ENCODE measurements around the gene MRPS15. TPM values are rescaled to one million over a fixed set of nuclear protein-coding genes. Genes with fewer than 3 reads are reported as not detected.

Gene MRPS15
- total RNA-seq, 1 experiment from 2014 or later = 98.7 TPM

GRCh38 chr1:36475341-36475740 lies 11.2 kb upstream of the MRPS15 start:
- Histone ChIP-seq H3K27ac (ENCODE audit: low read depth, low read length) (no peak overlapping the region), H3K4me3 (replicated peaks in 1 of 2; ENCODE audit: low read depth in 1 of 2, low read length in 2 of 2) (no peak overlapping the region), H3K9me2 (ENCODE audit: insufficient read depth) (no peaks in the 10 kb centered on the region), H3K36me3 (ENCODE audit: control insufficient read depth in 1 of 2, insufficient read depth in 2 of 2, low read length in 2 of 2) (no peaks in the 10 kb centered on the region), H3K9me3 (ENCODE audit: control insufficient read depth in 1 of 2, insufficient read depth in 1 of 2, low read depth in 1 of 2, low read length in 2 of 2) (no peaks in the 10 kb centered on the region), H4K20me1 (ENCODE audit: insufficient read depth) (no peaks in the 10 kb centered on the region), H3K9ac (ENCODE audit: low read length) (no peak overlapping the region), H3K27me3 (ENCODE audit: insufficient read depth, low read length) (peaks cover 13% of the 10 kb centered on the region), H3K4me2 (ENCODE audit: low read length) (no peak overlapping the region), H3K4me1 (ENCODE audit: control insufficient read depth in 1 of 2, insufficient read depth in 2 of 2, low read length in 2 of 2) (no peaks in the 10 kb centered on the region), H3K79me2 (ENCODE audit: insufficient read depth, low read length) (no peaks in the 10 kb centered on the region), H2AFZ (ENCODE audit: low read depth, low read length, poor library complexity, severe bottlenecking) (no peak overlapping the region)
- intact Hi-C loops (cut with micrococcal nuclease) = no loop called here
- no peak for TF ChIP-seq JUND (IDR thresholded peaks at IDR 0.05)
- no TSS peak for BruUV-seq (replicated peaks)
- ChIA-PET RAD21 (ENCODE audit: low non-redundant PET in 1 of 2, low total read pairs in 2 of 2, uncharacterized antibody in 2 of 2, unreplicated experiment in 2 of 2) (interaction anchor here in 1 of 2 experiments (1.1 kb wide), 1 partner anchor 41 kb away, joined by 3 read pairs; no protein-coding TSS in a partner anchor), CTCF (no interaction called here), POLR2A (no interaction called here)
- DNase-seq (ENCODE audit: low read depth, low spot score) (no peak), ATAC-seq (no peak)

DNA sequence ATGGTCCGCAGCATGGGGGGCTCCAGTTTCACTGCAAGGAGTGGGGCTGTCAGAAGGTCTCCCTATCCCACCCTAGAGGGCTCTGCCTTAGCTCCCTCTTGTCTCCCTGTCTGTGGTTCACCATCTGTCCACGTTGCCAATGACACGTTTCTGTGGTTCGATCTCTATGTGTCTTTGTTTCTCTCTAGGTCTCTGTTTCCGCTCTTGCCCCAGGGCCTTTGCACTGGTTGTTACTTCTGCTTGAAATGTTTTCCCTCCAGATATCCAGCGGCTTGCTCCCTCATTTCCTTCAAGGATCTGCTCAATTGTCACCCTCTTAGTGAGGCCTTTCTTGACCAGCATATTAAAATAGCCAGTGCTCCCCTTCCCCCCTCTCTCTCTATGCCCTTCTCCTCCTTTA lies 8.5 kb upstream of the MRPS15 start:
- Histone ChIP-seq H3K9ac (ENCODE audit: low read length) (no peak overlapping the region), H3K27me3 (ENCODE audit: insufficient read depth, low read length) (no peaks in the 10 kb centered on the region), H3K79me2 (ENCODE audit: insufficient read depth, low read length) (no peaks in the 10 kb centered on the region), H3K27ac (ENCODE audit: low read depth, low read length) (no peak overlapping the region), H3K9me3 (ENCODE audit: control insufficient read depth in 1 of 2, insufficient read depth in 1 of 2, low read depth in 1 of 2, low read length in 2 of 2) (no peaks in the 10 kb centered on the region), H2AFZ (ENCODE audit: low read depth, low read length, poor library complexity, severe bottlenecking) (no peak overlapping the region), H4K20me1 (ENCODE audit: insufficient read depth) (no peaks in the 10 kb centered on the region), H3K4me2 (ENCODE audit: low read length) (no peak overlapping the region), H3K9me2 (ENCODE audit: insufficient read depth) (no peaks in the 10 kb centered on the region), H3K36me3 (ENCODE audit: control insufficient read depth in 1 of 2, insufficient read depth in 2 of 2, low read length in 2 of 2) (no peaks in the 10 kb centered on the region), H3K4me1 (ENCODE audit: control insufficient read depth in 1 of 2, insufficient read depth in 2 of 2, low read length in 2 of 2) (no peaks in the 10 kb centered on the region), H3K4me3 (replicated peaks in 1 of 2; ENCODE audit: low read depth in 1 of 2, low read length in 2 of 2) (no peak overlapping the region)
- BruUV-seq (replicated peaks) = no TSS peak
- ChIA-PET RAD21 (ENCODE audit: low non-redundant PET in 1 of 2, low total read pairs in 2 of 2, uncharacterized antibody in 2 of 2, unreplicated experiment in 2 of 2) (no interaction called here), POLR2A (no interaction called here), CTCF (no interaction called here)
- intact Hi-C loops (cut with micrococcal nuclease) = no loop called here
- ATAC-seq (no peak), DNase-seq (ENCODE audit: low read depth, low spot score) (no peak)
- TF ChIP-seq CTCF (IDR thresholded peaks at IDR 0.05 in 2 of 3, conservative IDR thresholded peaks at IDR 0.05 in 1 of 3; ENCODE audit: borderline replicate concordance in 1 of 3, insufficient read depth in 1 of 3, low read depth in 2 of 3, low read length in 2 of 3) = no peak
- TF ChIP-seq POLR2A (IDR thresholded peaks at IDR 0.05; ENCODE audit: borderline replicate concordance, extremely low read depth, insufficient read depth, insufficient read length) = no peak
- no peak for TF ChIP-seq SRF (IDR thresholded peaks at IDR 0.05; ENCODE audit: low read depth)
- no peak for TF ChIP-seq SIN3A (IDR thresholded peaks at IDR 0.05; ENCODE audit: low read depth)
- TF ChIP-seq EGR1 (IDR thresholded peaks at IDR 0.05; ENCODE audit: low read depth) = no peak
- no peak for TF ChIP-seq EZH2 (IDR thresholded peaks at IDR 0.05)
- TF ChIP-seq, protein P1, sequence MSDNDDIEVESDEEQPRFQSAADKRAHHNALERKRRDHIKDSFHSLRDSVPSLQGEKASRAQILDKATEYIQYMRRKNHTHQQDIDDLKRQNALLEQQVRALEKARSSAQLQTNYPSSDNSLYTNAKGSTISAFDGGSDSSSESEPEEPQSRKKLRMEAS (IDR thresholded peaks at IDR 0.05) = no peak
- no peak for TF ChIP-seq YY1 (IDR thresholded peaks at IDR 0.05; ENCODE audit: extremely low read depth, insufficient replicate concordance, low read depth, low read length)
- TF ChIP-seq RAD21 (IDR thresholded peaks at IDR 0.05; ENCODE audit: low read depth) = no peak
- TF ChIP-seq, protein P2, sequence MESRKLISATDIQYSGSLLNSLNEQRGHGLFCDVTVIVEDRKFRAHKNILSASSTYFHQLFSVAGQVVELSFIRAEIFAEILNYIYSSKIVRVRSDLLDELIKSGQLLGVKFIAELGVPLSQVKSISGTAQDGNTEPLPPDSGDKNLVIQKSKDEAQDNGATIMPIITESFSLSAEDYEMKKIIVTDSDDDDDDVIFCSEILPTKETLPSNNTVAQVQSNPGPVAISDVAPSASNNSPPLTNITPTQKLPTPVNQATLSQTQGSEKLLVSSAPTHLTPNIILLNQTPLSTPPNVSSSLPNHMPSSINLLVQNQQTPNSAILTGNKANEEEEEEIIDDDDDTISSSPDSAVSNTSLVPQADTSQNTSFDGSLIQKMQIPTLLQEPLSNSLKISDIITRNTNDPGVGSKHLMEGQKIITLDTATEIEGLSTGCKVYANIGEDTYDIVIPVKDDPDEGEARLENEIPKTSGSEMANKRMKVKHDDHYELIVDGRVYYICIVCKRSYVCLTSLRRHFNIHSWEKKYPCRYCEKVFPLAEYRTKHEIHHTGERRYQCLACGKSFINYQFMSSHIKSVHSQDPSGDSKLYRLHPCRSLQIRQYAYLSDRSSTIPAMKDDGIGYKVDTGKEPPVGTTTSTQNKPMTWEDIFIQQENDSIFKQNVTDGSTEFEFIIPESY (IDR thresholded peaks at IDR 0.05; ENCODE audit: extremely low read depth, insufficient replicate concordance, low read length) = no peak
- no peak for TF ChIP-seq ELF1 (IDR thresholded peaks at IDR 0.05; ENCODE audit: borderline replicate concordance, low read depth)
- TF ChIP-seq SP1 (IDR thresholded peaks at IDR 0.05; ENCODE audit: low read depth) = no peak
- no peak for TF ChIP-seq CBX3 (IDR thresholded peaks at IDR 0.05; ENCODE audit: low read depth)

All from HCT116 (cell line).